Keratinocyte (primary cell): ENCODE results near the gene CARMIL1.

Experiments
- CTCF ChIP-seq, 3 experiments: IDR thresholded peaks in 1 of 3; conservative IDR thresholded peaks in 1 of 3; optimal IDR thresholded peaks in 1 of 3; 2 replicates in 2 of 3; 3 replicates in 1 of 3; pipeline versions ENCODE3 to v1.5.1; 2011; ENCODE audit warnings: low read length in 3 of 3, mild to moderate bottlenecking in 3 of 3, moderate library complexity in 2 of 3, control low read depth in 1 of 3, inconsistent platforms in 1 of 3; ENCODE audit not compliant: insufficient read depth in 2 of 3; ENCODE audit errors: extremely low read depth in 1 of 3
- EZH2 ChIP-seq: IDR thresholded peaks from one replicate; pipeline ENCODE4 v1.6.1; 2012; ENCODE audit warnings: inconsistent platforms, mild to moderate bottlenecking, low read length, moderate library complexity

- no peak for TF ChIP-seq CTCF (optimal IDR thresholded peaks at IDR 0.05 in 1 of 3, IDR thresholded peaks at IDR 0.05 in 1 of 3, conservative IDR thresholded peaks at IDR 0.05 in 1 of 3; ENCODE audit: extremely low read depth in 1 of 3, insufficient read depth in 2 of 3, low read length in 3 of 3)
- no peak for TF ChIP-seq EZH2
These were observed 240.7 kb downstream of the CARMIL1 start for GRCh38 chr6:25519856-25520255.
